KMS-11 (cell line): ENCODE results near the gene LCN10.
A peak's percentile ranks its signal among the peaks of the same experiment; 100 is the strongest.

ENCODE experiments used
- H2AFZ ChIP-seq: fragments of 200-600 bp; sonication (generic); 2 replicates; pipeline ENCODE4 v1.6.1; 2016; ENCODE audit warnings: antibody characterized with exemption, mixed run types, low read depth
- H3K27ac ChIP-seq: fragments of 200-600 bp; sonication (generic); 2 replicates; pipeline ENCODE4 v1.6.1; 2016; ENCODE audit warnings: mild to moderate bottlenecking, mixed run types
- H3K27me3 ChIP-seq: fragments of 200-600 bp; sonication (generic); 2 replicates; pipeline ENCODE4 v1.6.1; 2017; ENCODE audit warnings: mild to moderate bottlenecking, low read depth, mixed run types, moderate library complexity; ENCODE audit not compliant: insufficient read depth
- H3K36me3 ChIP-seq: fragments of 200-600 bp; sonication (generic); 2 replicates; pipeline ENCODE4 v1.6.1; 2017; ENCODE audit warnings: mild to moderate bottlenecking, mixed run types; ENCODE audit not compliant: insufficient read depth
- H3K4me1 ChIP-seq: fragments of 200-600 bp; sonication (generic); 2 replicates; pipeline ENCODE4 v1.6.1; 2016; ENCODE audit warnings: mild to moderate bottlenecking, low read depth, mixed run types; ENCODE audit not compliant: poor library complexity, severe bottlenecking
- H3K4me2 ChIP-seq: fragments of 200-600 bp; sonication (generic); 2 replicates; pipeline ENCODE4 v1.7.0; 2016; ENCODE audit warnings: mild to moderate bottlenecking, mixed run types
- H3K4me3 ChIP-seq: fragments of 200-600 bp; sonication (generic); IDR thresholded peaks from 2 replicates; pipeline ENCODE4 v1.6.1; 2017; ENCODE audit warnings: low read depth, low read length, mixed read lengths; ENCODE audit not compliant: insufficient read depth
- H3K79me2 ChIP-seq: fragments of 200-600 bp; sonication (generic); 2 replicates; pipeline ENCODE4 v1.6.1; 2016; ENCODE audit warnings: low read depth, mixed run types; ENCODE audit not compliant: insufficient read depth
- H3K9ac ChIP-seq: fragments of 200-600 bp; sonication (generic); 2 replicates; pipeline ENCODE4 v1.6.1; 2016; ENCODE audit warnings: mild to moderate bottlenecking, mixed run types
- H4K20me1 ChIP-seq: fragments of 200-600 bp; sonication (generic); 2 replicates; pipeline ENCODE4 v1.6.1; 2016; ENCODE audit warnings: mild to moderate bottlenecking, mixed run types; ENCODE audit not compliant: insufficient read depth
- TF ChIP-seq, protein P1 (sequence below): fragments of 200-600 bp; sonication (generic); conservative IDR thresholded peaks from 2 replicates; pipeline ENCODE4 v1.6.1; 2017; ENCODE audit warnings: low read depth, mild to moderate bottlenecking, antibody characterized with exemption, low read length, moderate library complexity, mixed read lengths

The LCN10 gene

DNA sequence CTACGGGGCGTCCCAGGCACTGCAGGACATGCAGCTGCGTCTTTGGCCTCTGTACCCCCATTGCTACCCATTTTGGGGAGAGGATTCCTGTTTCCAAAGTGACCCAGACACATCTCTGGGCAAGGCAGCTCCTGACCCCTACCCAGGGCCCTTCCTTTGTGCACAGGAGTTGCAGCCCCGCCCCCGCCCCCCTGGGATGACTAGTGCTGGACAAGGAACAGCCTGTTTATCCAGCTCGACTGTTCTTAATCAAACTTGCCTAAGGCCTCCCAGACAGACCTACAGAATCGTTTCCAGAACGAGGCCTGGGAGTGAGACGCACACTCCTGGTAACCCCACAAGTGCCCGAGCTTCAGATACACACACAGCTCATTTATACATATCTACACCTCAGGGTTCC lies 17.1 kb downstream of the LCN10 start:
- Histone ChIP-seq H4K20me1 (peaks cover 37% of the 10 kb centered on the region), H3K4me2 (peak overlapping the region; percentile 96), H3K27ac (peak overlapping the region; percentile 68; the same call in 1 of the 2 replicates), H3K9ac (no peak overlapping the region; the same call in 1 of the 2 replicates), H2AFZ (no peak overlapping the region), H3K36me3 (no peaks in the 10 kb centered on the region; the same call in 1 of the 2 replicates), H3K4me1 (peaks cover 22% of the 10 kb centered on the region), H3K27me3 (no peaks in the 10 kb centered on the region), H3K4me3 (no peak overlapping the region), H3K79me2 (peaks cover 28% of the 10 kb centered on the region)
- TF ChIP-seq, protein P1, sequence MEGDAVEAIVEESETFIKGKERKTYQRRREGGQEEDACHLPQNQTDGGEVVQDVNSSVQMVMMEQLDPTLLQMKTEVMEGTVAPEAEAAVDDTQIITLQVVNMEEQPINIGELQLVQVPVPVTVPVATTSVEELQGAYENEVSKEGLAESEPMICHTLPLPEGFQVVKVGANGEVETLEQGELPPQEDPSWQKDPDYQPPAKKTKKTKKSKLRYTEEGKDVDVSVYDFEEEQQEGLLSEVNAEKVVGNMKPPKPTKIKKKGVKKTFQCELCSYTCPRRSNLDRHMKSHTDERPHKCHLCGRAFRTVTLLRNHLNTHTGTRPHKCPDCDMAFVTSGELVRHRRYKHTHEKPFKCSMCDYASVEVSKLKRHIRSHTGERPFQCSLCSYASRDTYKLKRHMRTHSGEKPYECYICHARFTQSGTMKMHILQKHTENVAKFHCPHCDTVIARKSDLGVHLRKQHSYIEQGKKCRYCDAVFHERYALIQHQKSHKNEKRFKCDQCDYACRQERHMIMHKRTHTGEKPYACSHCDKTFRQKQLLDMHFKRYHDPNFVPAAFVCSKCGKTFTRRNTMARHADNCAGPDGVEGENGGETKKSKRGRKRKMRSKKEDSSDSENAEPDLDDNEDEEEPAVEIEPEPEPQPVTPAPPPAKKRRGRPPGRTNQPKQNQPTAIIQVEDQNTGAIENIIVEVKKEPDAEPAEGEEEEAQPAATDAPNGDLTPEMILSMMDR = no peak

DNA sequence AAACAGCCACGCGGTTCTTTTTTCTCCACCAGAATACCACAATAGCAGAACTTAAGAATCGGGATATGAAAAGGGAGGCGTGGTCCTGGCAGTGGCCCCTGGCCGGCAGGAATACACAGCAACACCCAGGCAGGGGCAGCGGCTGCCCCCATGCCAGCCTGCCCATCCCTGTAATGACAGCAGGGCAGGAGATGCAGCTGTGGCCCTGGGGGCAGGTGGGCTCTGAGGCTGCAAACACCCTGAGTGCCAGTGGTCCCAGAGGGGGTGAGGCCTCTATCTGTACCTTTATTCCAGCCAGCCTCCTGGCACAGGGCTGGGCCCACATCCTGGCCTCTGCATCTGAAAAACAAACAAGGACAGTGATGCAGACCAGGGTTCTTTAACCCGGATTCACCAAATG lies 18.0 kb downstream of the LCN10 start:
- Histone ChIP-seq H3K4me3 (no peak overlapping the region), H3K9ac (no peak overlapping the region), H3K79me2 (peaks cover 28% of the 10 kb centered on the region), H3K27ac (no peak overlapping the region), H3K36me3 (no peaks in the 10 kb centered on the region; the same call in 1 of the 2 replicates), H3K4me1 (peaks cover 22% of the 10 kb centered on the region), H4K20me1 (peaks cover 37% of the 10 kb centered on the region), H2AFZ (no peak overlapping the region), H3K4me2 (no peak overlapping the region), H3K27me3 (no peaks in the 10 kb centered on the region)
- TF ChIP-seq, protein P1 = no peak

DNA sequence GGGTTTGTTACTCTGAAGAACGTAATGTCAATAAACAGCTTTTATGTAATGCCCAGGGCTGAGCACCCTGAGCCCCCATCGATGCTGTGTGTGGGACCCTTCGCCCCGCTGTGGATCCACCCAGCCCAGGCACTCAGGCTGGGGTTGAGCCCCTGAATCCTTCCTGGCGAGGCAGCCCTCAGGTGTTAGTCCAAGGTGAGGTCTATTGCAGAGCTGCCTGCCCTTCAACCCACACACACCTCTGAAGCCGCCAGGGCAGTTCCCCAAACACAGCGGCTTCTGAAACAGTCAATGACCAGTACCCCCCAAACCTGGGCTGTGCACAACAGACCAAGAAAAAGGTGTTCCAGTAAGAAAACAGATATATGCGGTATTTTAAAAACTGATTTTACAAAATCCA lies 18.8 kb downstream of the LCN10 start:
- H3K9ac ChIP-seq = no peak overlapping the region
- H3K27ac ChIP-seq = no peak overlapping the region; the same call in 1 of the 2 replicates
- H3K79me2 ChIP-seq = peaks cover 28% of the 10 kb centered on the region
- no peaks in the 10 kb centered on the region for H3K27me3 ChIP-seq
- H3K4me2 ChIP-seq = no peak overlapping the region
- no peak overlapping the region for H3K4me3 ChIP-seq
- peaks cover 21% of the 10 kb centered on the region for H3K4me1 ChIP-seq
- no peaks in the 10 kb centered on the region; the same call in 1 of the 2 replicates for H3K36me3 ChIP-seq
- TF ChIP-seq, protein P1 = no peak
- H4K20me1 ChIP-seq = peaks cover 37% of the 10 kb centered on the region
- H2AFZ ChIP-seq = no peak overlapping the region

DNA sequence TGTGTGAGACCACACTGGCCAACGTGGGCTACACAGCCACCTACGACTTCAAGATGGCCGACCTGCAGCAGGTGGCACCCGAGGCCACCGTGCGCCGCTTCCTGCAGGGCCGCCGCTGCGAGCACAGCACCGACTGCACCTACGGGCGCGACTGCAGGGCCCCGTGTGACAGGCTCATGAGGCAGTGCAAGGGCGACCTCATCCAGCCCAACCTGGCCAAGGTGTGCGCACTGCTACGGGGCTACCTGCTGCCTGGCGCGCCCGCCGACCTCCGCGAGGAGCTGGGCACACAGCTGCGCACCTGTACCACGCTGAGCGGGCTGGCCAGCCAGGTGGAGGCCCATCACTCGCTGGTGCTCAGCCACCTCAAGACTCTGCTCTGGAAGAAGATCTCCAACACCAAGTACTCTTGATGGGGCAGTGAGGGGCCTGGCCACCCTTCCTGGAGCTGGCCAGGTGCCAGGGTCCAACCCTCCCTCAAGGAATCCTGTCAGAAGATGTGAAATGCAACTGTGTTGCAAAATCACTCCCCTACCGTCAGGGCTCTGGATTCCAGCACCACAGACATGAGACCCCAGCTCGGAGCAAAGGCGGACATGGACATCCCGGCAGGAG lies 19.3 kb downstream of the LCN10 start:
- peaks cover 37% of the 10 kb centered on the region for H4K20me1 ChIP-seq

More for the DNA sequence above, 19.3 kb downstream of the LCN10 start:
- H3K79me2 ChIP-seq = peaks cover 28% of the 10 kb centered on the region
- H3K9ac ChIP-seq = no peak overlapping the region
- TF ChIP-seq, protein P1 = no peak
- H3K36me3 ChIP-seq = no peaks in the 10 kb centered on the region; the same call in 1 of the 2 replicates
- H3K4me1 ChIP-seq = peaks cover 16% of the 10 kb centered on the region
- H3K27me3 ChIP-seq = no peaks in the 10 kb centered on the region
- no peak overlapping the region for H2AFZ ChIP-seq
- no peak overlapping the region; the same call in 1 of the 2 replicates for H3K27ac ChIP-seq
- H3K4me3 ChIP-seq = no peak overlapping the region
- no peak overlapping the region for H3K4me2 ChIP-seq
